HepG2 (cell line): Measurements from ENCODE around the gene FHIT. TPM values are rescaled to one million over a fixed set of nuclear protein-coding genes. Genes with fewer than 3 reads are reported as not detected.

Experiments used
- E2F1 ChIP-seq: sonication (generic); formaldehyde crosslinking; IDR thresholded peaks from 2 replicates; pipeline ENCODE4 v1.5.0; 2020; ENCODE audit warnings: missing genetic modification reagents
- FOXK1 ChIP-seq: sonication (generic); formaldehyde crosslinking; IDR thresholded peaks from 2 replicates; pipeline ENCODE4 v1.4.0; 2020; ENCODE audit warnings: low read depth, missing genetic modification reagents, borderline replicate concordance
- HBP1 ChIP-seq: IDR thresholded peaks from 2 replicates; pipeline ENCODE4 v1.6.1; 2016; ENCODE audit warnings: low read depth, control low read depth
- HNF1B ChIP-seq: sonication (generic); formaldehyde crosslinking; IDR thresholded peaks from 2 replicates; pipeline ENCODE4 v1.5.1; 2020; ENCODE audit warnings: mild to moderate bottlenecking, moderate library complexity, missing genetic modification reagents
- HNF4G ChIP-seq, 2 experiments: sonication (generic) in 1 of 2; formaldehyde crosslinking in 1 of 2; IDR thresholded peaks; 2 replicates each; pipeline versions ENCODE4 v1.4.0 to v1.6.1; 2011 to 2020; ENCODE audit warnings: borderline replicate concordance in 2 of 2, low read depth in 2 of 2, mild to moderate bottlenecking in 2 of 2, low read length in 1 of 2, missing genetic modification reagents in 1 of 2, moderate library complexity in 1 of 2
- MED1 ChIP-seq: sonication (generic); formaldehyde crosslinking; IDR thresholded peaks from 2 replicates; pipeline ENCODE4 v1.4.0; 2020; ENCODE audit warnings: missing genetic modification reagents
- PREB ChIP-seq: sonication (generic); formaldehyde crosslinking; IDR thresholded peaks from 2 replicates; pipeline ENCODE4 v1.4.0; 2020; ENCODE audit warnings: missing genetic modification reagents
- ZNF136 ChIP-seq: sonication (generic); formaldehyde crosslinking; IDR thresholded peaks from 2 replicates; pipeline ENCODE4 v1.8.1; 2022; ENCODE audit warnings: low read depth, mild to moderate bottlenecking, moderate library complexity, missing genetic modification reagents
- ZNF138 ChIP-seq: sonication (generic); formaldehyde crosslinking; IDR thresholded peaks from 2 replicates; pipeline ENCODE4 v1.5.0; 2020; ENCODE audit warnings: mild to moderate bottlenecking, low read depth, missing genetic modification reagents
- ZNF629 ChIP-seq: sonication (generic); formaldehyde crosslinking; conservative IDR thresholded peaks from 2 replicates; pipeline ENCODE4 v1.5.0; 2020; ENCODE audit warnings: missing genetic modification reagents
- polyA plus RNA-seq, 8 experiments: library from polyadenylated mRNA; depleted of rRNA in 3 of 8; stranded (reverse) in 7 of 8; unstranded in 1 of 8; fragments of >200 nt; fragmentation: Illumina TruSeq in 4 of 8; extraction: Trizol in 4 of 8; gene quantifications; 2 replicates each; pipeline versions ENCODE4 v1.2.1 to v1.2.3, GENCODE V29; 2011 to 2016; ENCODE audit warnings: low read depth in 4 of 8, missing spikeins in 1 of 8, mixed read lengths in 1 of 8; ENCODE audit not compliant: insufficient read depth in 1 of 8
- total RNA-seq, 5 experiments: library from RNA; depleted of rRNA; stranded (reverse); fragments of >200 nt; fragmentation: Illumina TruSeq; extraction: Trizol; gene quantifications; 2 replicates each; pipeline ENCODE4 v1.2.3, GENCODE V29; 2016; ENCODE audit warnings: low read depth in 1 of 5

FHIT gene
- total and polyA plus RNA-seq, 2 of the 13 experiments (the other 11 are each of a cell fraction or from before 2014, with no cell fraction given), result 4.0 to 4.6 TPM

GRCh38 chr3:61061092-61061723 lies 190.0 kb downstream of the FHIT start (continued):
- TF ChIP-seq HNF4G (IDR thresholded peaks at IDR 0.05; ENCODE audit: borderline replicate concordance, low read depth, low read length) (peak; percentile 51; the same call in 1 of the 2 replicates), HNF4G (CRISPR knock-in tag; IDR thresholded peaks at IDR 0.05; ENCODE audit: borderline replicate concordance, low read depth) (no peak), HBP1 (CRISPR knock-in tag) (no peak), HNF1B (CRISPR knock-in tag) (no peak), ZNF136 (no peak), MED1 (CRISPR knock-in tag) (no peak), FOXK1 (no peak), PREB (CRISPR knock-in tag) (no peak), ZNF138 (CRISPR knock-in tag) (no peak), E2F1 (CRISPR knock-in tag) (no peak), ZNF629 (no peak)
